Activated CD4-positive, alpha-beta T cell treated with anti-CD3 and anti-CD28 coated beads, Interleukin-2, amount 10 ng/mL, durations not matched to agents 24 days and 14 days (primary cell): Measurements from ENCODE around the gene RIN3. TPM values are rescaled to one million over a fixed set of nuclear protein-coding genes. Genes with fewer than 3 reads are reported as not detected.

Source experiments
- DNase-seq: peaks from one replicate; pipeline ENCODE4 v3.0.0; 2022
- H3K27ac Mint-ChIP-seq: one replicate; pipeline ENCODE4 v1.8.0; 2022; ENCODE audit warnings: mild to moderate bottlenecking, mixed read lengths
- H3K27me3 Mint-ChIP-seq: one replicate; pipeline ENCODE4 v1.8.0; 2022; ENCODE audit warnings: mixed read lengths
- H3K36me3 Mint-ChIP-seq: one replicate; pipeline ENCODE4 v1.8.0; 2022; ENCODE audit warnings: low read depth, mild to moderate bottlenecking, mixed read lengths
- H3K4me1 Mint-ChIP-seq: one replicate; pipeline ENCODE4 v1.8.0; 2021; ENCODE audit warnings: mixed read lengths
- H3K4me3 Mint-ChIP-seq: one replicate; pipeline ENCODE4 v1.8.0; 2022; ENCODE audit warnings: mild to moderate bottlenecking, moderate library complexity, mixed read lengths
- H3K9me3 Mint-ChIP-seq: one replicate; pipeline ENCODE4 v1.8.0; 2021; ENCODE audit warnings: mixed read lengths
- intact Hi-C: fragments of 100-400 bp; cut with micrococcal nuclease; formaldehyde crosslinking; loops from one replicate; pipeline ENCODE4 v1.15.1; 2023
- total RNA-seq: library from RNA; stranded (reverse); gene quantifications from 2 replicates; pipeline ENCODE4 v1.2.3, GENCODE V29; 2022

The RIN3 gene
- total RNA-seq, 1 donor from 2014 or later: 21.5 TPM

DNA sequence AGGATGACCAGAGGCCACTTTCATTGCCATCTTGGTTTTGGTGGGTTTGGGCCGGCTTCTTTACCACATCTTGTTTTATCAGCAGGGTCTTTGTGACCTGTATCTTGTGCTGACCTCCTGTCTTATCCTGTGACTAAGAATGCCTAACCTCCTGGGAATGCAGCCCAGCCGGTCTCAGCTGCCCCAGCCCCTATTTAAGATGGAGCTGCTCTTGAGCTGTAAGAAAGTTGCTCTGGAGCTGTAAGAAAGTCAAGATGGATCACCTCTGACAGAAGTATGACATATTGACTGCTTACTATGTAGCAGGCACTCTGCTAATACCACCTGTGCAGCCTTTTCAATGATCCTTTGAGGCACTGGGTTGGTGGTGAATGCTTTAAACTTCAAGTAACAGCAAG lies 52.1 kb downstream of the RIN3 start:
- Mint-ChIP-seq H3K4me1 (peaks cover 49% of the 10 kb centered on the region), H3K9me3 (peaks cover 12% of the 10 kb centered on the region), H3K4me3 (no peak overlapping the region), H3K27ac (no peak overlapping the region), H3K27me3 (peaks cover 3% of the 10 kb centered on the region), H3K36me3 (peaks cover 23% of the 10 kb centered on the region)
- no peak for DNase-seq
- intact Hi-C loops: no loop called here

DNA sequence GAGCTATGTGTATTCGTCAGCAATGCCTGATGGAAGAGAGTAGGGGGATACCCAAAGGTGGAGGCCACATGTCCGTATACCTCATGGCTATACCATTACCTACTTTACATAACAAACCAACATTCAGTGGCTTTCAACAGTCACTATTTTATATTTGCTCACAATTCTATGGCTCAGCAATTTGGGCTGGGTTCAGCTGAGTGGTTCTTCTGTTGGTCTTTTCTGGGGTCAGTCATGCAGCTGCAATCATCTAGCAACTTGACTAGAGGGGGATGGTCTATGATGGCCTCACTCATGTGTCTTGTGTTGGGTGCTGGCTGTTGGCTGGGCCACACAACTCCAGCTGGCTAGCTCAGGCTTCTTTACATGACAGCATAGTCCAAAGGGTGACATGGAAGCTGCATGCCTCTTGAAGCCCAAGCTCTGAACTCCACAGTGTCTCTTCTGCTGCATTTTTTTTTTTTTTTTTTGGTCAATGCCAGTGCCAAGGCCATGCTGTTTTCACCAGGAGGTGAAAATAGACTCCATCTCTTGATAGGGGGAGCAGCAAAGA lies 53.7 kb downstream of the RIN3 start:
- H3K4me3 Mint-ChIP-seq: no peak overlapping the region
- no peak for DNase-seq
- peaks cover 46% of the 10 kb centered on the region for H3K4me1 Mint-ChIP-seq
- H3K27ac Mint-ChIP-seq: no peak overlapping the region
- intact Hi-C loops: no loop called here
- H3K36me3 Mint-ChIP-seq: peaks cover 23% of the 10 kb centered on the region
- H3K9me3 Mint-ChIP-seq: peaks cover 12% of the 10 kb centered on the region
- peaks cover 6% of the 10 kb centered on the region for H3K27me3 Mint-ChIP-seq

DNA sequence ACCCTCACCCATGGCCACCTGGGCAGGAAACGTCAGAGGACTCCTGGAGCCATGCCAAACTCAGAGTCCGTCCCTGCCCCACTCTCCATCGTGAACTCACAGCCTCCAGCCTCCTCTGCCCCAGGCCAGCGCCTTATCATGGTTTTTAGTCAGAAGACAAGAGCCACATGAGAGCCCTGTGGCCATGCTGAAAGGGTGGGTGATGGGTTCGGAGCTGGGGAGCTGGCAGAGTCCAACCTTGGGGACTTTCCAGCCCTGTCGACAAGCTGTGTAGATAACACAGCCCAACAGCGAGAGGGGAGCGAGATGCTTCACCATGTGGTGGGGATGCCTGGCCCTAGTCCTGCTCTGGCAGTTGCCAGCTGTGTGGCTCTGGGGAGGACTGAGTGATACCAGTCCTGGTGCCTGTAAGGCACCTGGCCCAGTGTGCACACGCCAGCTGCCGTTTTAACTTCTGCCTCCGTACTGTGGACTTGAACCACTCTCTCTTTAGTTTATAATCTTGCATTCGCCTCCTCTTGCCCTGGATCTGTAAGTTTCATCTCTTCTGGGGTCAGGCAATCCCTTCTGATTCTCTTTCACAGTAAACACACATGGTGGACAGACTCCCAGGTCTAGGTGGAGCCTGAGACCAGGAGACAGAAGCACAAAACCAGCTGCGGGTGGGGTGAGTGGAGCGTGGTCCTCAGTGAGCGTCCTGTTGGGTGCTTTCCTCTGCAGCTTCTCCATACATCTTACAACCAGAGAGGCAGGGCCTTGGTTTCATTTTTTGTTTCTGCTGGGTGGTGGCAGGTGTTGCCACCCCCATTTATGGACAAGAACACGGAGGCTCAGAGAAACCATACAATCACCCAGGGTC lies 55.3 kb downstream of the RIN3 start:
- peak; percentile 78 for DNase-seq
- H3K36me3 Mint-ChIP-seq: peaks cover 25% of the 10 kb centered on the region
- intact Hi-C loops: no loop called here
- H3K4me3 Mint-ChIP-seq: peak overlapping the region; percentile 59
- peaks cover 33% of the 10 kb centered on the region for H3K4me1 Mint-ChIP-seq
- peaks cover 9% of the 10 kb centered on the region for H3K27me3 Mint-ChIP-seq
- H3K9me3 Mint-ChIP-seq: peaks cover 12% of the 10 kb centered on the region
- peak overlapping the region; percentile 86 for H3K27ac Mint-ChIP-seq

DNA sequence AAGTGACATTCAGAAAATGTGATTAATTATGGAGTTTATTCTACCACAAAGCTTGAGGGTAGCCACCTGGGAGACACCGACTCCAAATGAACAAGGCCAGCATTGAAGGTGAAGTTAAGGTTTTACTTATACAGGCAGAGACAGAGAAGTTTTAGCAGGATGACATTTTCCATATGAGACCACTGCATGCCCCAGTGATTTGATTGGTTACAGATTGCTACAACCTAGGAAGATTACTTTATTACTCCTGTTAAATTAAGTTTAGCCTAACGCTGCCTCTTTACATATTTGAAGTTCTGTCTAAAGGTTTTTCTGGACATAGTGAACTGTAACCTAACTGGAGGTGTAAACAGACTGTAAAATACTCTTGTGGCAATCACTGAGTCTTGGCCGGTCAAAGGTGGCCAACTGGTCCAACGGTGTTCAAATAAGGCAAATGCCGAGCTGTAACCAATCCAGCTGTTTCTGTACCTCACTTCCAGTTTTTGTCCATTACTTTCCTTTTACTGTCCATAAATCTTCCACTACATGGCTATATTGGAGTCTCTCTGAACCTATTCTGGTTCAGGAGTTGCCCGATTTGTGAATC lies 57.2 kb downstream of the RIN3 start:
- H3K27ac Mint-ChIP-seq: no peak overlapping the region
- intact Hi-C loops: no loop called here
- DNase-seq: no peak
- peaks cover 28% of the 10 kb centered on the region for H3K4me1 Mint-ChIP-seq
- H3K27me3 Mint-ChIP-seq: peaks cover 13% of the 10 kb centered on the region
- H3K9me3 Mint-ChIP-seq: peaks cover 12% of the 10 kb centered on the region
- no peak overlapping the region for H3K4me3 Mint-ChIP-seq
- H3K36me3 Mint-ChIP-seq: peaks cover 18% of the 10 kb centered on the region

DNA sequence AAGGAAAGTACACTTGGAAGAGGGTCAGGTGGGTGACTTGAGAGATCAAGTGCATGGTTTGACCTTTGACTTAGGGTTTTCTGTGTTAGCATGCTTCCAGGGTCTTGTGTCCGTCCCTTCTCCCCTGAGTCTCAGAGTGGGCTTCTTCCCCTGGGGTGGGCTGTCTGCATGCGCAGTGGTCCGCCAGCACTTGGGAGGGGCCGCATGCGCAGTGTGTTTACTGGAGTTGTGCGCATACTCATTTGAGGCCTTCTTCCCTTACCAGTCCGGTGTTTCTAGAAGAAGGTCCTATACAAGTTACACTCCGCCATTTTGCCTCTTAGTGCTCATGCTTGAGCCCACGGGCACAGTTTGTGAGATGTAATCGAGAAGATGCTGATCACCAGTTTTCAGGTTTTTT lies 58.5 kb downstream of the RIN3 start:
- no peak overlapping the region for H3K4me3 Mint-ChIP-seq
- H3K9me3 Mint-ChIP-seq: peaks cover 9% of the 10 kb centered on the region
- no peak for DNase-seq
- intact Hi-C loops: no loop called here
- peaks cover 18% of the 10 kb centered on the region for H3K27me3 Mint-ChIP-seq
- peaks cover 11% of the 10 kb centered on the region for H3K36me3 Mint-ChIP-seq
- peaks cover 38% of the 10 kb centered on the region for H3K4me1 Mint-ChIP-seq
- H3K27ac Mint-ChIP-seq: no peak overlapping the region

DNA sequence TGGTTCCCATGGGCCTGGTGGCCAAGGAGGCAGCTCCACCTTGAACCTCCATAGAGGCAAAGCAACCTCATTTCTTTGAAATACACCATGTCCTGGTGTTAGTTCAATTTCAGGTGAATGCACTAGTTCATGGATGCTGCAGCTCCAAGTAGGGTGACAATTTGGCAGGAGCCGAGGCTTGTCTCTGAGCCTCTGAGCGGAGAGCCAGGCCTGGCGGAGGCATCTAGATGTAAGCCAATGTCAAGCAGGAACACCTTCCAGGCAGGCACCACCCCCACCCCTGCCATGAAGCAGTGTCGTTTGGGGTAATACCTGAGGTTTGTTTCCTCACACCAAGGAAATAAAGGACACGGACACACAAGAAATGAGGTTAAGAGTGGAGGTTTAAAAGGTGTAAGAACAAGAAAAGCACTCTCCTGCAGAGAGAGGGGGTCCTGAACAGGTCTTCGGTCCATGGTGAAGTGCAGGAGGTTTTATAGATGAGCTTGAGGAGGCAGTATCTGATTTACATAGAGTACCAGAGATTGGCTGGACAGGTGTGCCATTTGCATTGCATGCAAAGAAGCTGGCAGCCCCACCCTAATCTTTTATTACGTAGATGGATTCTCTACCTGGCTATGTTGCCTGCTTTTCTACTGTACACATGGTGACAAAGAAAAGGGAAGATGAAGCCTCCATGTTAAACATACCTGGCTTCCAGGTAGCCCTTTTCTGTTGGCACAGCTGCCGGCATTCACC lies 60.3 kb downstream of the RIN3 start:
- Mint-ChIP-seq H3K4me1 (peaks cover 48% of the 10 kb centered on the region), H3K4me3 (no peak overlapping the region), H3K27me3 (peaks cover 18% of the 10 kb centered on the region), H3K27ac (no peak overlapping the region), H3K36me3 (peaks cover 9% of the 10 kb centered on the region), H3K9me3 (no peaks in the 10 kb centered on the region)
- intact Hi-C loops: no loop called here
- no peak for DNase-seq

DNA sequence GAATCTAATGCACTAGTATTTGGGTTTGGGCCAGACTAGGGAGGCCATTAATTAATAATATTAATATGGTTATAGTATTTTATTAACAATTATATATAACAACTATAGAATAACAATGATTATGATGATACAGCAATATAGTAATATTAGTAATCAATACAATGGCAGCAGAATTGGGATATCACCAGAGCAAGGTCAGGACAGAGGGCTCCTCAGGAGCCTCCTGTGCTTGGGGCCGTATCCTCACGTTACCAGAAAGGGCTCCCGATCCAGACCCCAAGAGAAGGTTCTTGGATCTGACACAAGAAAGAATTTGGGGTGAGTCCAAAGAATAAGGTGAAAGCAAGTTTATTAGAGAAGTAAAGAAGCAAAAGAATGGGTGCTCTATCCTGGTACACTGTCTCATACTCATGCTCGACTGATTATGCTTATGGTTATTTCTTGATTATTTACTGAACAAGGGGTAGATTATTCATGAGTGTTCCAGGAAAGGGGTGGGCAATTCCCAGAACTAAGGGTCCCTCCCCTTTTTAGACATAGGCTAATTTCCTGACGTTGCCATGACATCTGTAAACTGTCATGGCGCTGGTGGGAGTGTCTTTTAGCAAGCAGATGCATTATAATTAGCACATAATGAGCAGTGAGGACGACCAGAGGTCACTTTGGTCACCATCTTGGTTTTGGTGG lies 61.6 kb downstream of the RIN3 start:
- Mint-ChIP-seq H3K4me3 (no peak overlapping the region), H3K27ac (no peak overlapping the region), H3K27me3 (peaks cover 21% of the 10 kb centered on the region), H3K4me1 (peaks cover 47% of the 10 kb centered on the region), H3K36me3 (peaks cover 11% of the 10 kb centered on the region), H3K9me3 (no peaks in the 10 kb centered on the region)
- no peak for DNase-seq
- intact Hi-C loops: no loop called here

DNA sequence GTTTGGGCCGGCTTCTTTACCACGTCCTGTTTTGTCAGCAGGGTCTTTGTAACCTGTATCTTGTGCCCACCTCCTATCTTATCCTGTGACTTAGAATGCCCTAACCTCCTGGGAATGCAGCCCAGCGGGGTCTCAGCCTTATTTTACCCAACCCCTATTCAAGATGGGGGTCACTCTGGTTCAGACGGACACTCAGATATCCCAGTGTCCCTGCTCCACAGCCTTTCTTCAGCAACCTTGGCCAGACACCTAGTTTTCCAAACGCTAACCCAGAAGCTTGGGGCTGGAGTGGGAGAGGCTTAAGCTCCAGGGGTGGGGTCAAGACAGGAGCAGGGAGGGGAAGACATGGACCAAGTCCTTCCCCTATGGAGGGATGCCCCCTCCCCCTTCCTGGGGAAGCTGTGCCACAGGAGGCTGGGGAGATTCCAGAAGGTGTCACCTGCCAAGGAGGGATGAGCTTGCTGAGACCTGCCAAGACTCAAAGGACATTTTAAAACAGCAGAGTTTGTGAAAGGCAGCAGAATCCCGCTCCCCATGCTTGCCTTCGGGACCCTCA lies 62.2 kb downstream of the RIN3 start:
- Mint-ChIP-seq H3K27me3 (peaks cover 23% of the 10 kb centered on the region), H3K4me1 (peaks cover 47% of the 10 kb centered on the region), H3K4me3 (no peak overlapping the region), H3K27ac (no peak overlapping the region), H3K36me3 (peaks cover 14% of the 10 kb centered on the region), H3K9me3 (no peaks in the 10 kb centered on the region)
- DNase-seq: no peak
- intact Hi-C loops: no loop called here

DNA sequence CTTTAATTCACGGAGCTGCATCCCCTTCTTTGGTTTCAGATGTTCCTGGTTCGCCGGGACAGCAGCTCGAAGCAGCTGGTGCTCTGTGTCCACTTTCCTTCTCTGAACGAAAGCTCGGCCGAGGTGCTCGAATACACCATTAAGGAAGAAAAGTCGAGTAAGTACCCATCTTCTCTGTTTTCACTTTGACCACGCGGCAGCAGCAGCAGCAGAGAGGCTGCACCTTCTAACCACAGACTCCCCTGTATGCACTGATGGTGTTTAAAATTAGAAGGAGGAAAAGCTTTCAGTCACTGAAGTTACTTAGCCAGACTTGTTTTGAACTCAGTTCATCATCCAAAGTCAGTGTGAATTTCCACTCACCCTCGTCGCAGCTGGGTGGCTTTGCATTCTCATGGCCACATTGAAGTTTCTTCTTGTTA lies 63.8 kb downstream of the RIN3 start:
- Mint-ChIP-seq H3K9me3 (no peaks in the 10 kb centered on the region), H3K27ac (peak overlapping the region; percentile 69), H3K4me1 (peaks cover 47% of the 10 kb centered on the region), H3K27me3 (peaks cover 23% of the 10 kb centered on the region), H3K36me3 (peaks cover 18% of the 10 kb centered on the region), H3K4me3 (peak overlapping the region; percentile 73)
- intact Hi-C loops: no loop called here
- DNase-seq: peak; percentile 81

DNA sequence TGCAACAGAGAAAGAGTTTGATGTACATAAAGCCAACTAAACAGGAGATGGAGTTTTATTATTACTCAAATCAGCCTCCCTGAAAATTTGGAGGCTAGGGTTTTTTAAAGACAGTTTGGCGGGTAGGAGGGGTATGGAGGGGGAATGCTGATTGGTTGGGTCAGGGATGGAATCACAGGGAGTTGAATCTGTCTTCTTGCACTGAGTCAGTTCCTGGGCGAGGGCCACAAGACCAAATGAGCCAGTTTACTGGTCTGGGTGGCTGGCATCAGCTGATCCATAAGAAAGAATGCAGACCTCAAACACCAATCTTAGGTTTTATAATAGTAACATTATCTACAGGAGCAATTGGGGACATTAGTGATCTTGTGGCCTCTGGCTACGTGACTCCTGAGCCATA lies 64.9 kb downstream of the RIN3 start:
- no peaks in the 10 kb centered on the region for H3K9me3 Mint-ChIP-seq
- DNase-seq: no peak
- H3K36me3 Mint-ChIP-seq: peaks cover 24% of the 10 kb centered on the region
- intact Hi-C loops: no loop called here
- H3K4me1 Mint-ChIP-seq: peaks cover 55% of the 10 kb centered on the region
- peaks cover 24% of the 10 kb centered on the region for H3K27me3 Mint-ChIP-seq
- no peak overlapping the region for H3K27ac Mint-ChIP-seq
- H3K4me3 Mint-ChIP-seq: no peak overlapping the region

DNA sequence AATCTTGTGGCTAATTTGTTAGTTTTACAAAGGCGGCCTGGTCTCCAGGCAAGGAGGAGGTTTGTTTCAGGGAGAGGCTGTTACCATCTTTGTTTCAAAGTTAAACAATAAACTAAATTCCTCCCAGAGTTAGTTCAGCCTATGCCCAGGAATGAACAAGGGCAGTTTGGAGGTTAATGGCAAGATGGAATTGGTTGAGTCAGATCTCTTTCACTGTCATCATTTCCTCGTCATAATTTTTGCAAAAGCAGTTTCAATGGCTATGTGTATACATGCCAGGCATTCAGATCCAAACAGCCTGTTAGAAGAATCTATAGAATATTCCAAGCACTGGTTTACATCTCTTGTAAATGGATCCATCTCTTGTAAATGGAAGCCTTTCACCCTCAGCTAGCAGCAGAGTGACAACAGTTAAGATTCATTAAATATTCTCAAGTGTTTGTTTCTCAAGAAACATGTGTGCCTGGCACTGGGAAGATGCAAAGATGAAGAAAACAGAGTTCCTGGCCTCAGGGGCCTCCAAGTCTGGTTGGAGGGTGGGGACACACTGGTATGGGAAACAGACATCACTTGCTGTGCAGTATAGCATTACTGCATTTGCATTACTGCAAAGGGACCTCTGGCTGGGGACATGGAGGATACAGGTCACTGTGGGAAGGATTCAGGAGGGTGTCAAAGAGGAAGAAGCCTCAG lies 65.8 kb downstream of the RIN3 start:
- H3K27ac Mint-ChIP-seq: no peak overlapping the region
- H3K36me3 Mint-ChIP-seq: peaks cover 27% of the 10 kb centered on the region
- peaks cover 56% of the 10 kb centered on the region for H3K4me1 Mint-ChIP-seq
- H3K9me3 Mint-ChIP-seq: no peaks in the 10 kb centered on the region
- H3K27me3 Mint-ChIP-seq: peaks cover 20% of the 10 kb centered on the region
- no peak overlapping the region for H3K4me3 Mint-ChIP-seq
- intact Hi-C loops: no loop called here
- no peak for DNase-seq

DNA sequence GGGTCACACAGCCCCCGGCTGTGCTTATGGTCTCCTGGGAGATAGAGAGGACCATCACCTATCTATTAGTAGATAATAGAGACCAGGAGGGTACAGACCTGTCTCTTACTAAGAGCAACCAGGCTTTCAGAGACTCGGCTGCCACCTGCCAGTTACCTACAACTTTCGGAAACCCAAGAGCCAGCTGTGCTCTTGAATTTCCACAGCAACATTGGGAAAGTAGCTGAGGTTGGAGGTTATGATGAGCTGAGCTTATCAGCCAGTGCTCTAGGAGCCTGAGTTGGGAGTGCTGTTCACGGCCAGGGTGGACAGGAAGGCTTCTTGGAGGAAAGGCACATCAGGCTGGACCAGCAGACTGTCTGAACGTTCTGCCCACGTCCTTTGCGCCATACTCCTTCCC lies 67.6 kb downstream of the RIN3 start:
- Mint-ChIP-seq H3K36me3 (peaks cover 32% of the 10 kb centered on the region), H3K4me3 (no peak overlapping the region), H3K27me3 (peaks cover 15% of the 10 kb centered on the region), H3K27ac (no peak overlapping the region), H3K9me3 (no peaks in the 10 kb centered on the region), H3K4me1 (peaks cover 63% of the 10 kb centered on the region)
- intact Hi-C loops: no loop called here
- DNase-seq: no peak
